GM21717 (cell line): ENCODE measurements around the gene GABRR3.

Experiments used
- ATAC-seq: cut with Tn5 transposase; IDR thresholded peaks from one replicate; pipeline ENCODE4 v1.9.1; 2021; ENCODE audit warnings: mild to moderate bottlenecking, moderate library complexity; ENCODE audit not compliant: unreplicated experiment

GABRR3 gene

DNA sequence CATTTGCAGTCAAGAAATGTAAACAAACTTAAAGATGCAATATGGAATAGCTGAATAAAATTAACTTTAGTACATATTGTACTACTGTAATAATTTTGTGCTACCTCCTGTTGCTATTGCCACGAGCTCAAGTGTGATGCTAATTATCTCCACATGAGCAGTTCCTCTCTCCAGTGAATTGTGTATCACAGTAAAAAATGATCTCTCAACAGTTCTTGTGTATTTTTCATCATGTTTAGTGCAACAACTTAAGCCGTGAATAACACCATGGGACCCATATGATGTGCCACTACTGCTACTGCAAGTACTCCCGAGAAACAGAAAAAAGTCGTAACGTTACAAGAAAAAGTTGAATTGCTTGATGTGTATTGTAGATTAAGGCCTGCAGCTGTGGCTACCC is 75.2 kb downstream of the GABRR3 start:
- no peak for ATAC-seq

GRCh38 chr3:97958796-97959195 is 76.3 kb downstream of the GABRR3 start:
- no peak for ATAC-seq

- no peak for ATAC-seq
Measured at GRCh38 chr3:97958396-97958795, 76.7 kb downstream of the GABRR3 start.

DNA sequence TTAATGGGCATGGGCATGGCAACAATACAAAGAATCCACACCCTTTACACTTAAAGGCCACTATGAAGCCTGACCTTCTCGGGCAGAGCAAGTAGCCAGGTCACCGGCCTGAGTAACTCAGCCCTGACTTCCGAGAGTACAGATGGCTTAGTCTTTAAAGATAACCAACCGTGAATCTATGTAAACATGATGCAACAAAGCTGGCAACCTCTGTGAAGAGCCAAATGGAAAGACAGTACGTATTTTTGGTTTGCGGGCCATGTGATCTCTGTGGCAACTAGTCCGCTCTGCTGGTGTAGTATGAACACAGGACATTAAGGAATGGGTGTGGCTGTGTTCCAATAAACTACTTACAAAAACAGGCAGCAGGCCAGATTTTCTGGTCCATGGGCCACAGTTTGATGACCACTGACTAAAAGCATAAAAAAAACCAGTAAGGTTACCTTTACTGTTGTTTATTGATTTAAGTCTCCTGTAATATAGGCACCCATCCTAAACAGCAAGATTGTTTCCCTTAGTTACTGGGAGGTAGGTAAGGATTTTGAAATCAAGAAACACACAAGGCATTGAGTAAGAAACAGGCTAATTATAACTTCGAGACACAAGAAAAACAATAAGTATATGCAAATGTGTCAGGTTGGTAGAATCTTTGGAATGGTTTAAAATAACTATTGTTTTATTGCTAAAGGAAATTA is 77.4 kb downstream of the GABRR3 start:
- ATAC-seq, result no peak

- ATAC-seq, result no peak
Measured at GRCh38 chr3:97956051-97956450, 79.1 kb downstream of the GABRR3 start.

DNA sequence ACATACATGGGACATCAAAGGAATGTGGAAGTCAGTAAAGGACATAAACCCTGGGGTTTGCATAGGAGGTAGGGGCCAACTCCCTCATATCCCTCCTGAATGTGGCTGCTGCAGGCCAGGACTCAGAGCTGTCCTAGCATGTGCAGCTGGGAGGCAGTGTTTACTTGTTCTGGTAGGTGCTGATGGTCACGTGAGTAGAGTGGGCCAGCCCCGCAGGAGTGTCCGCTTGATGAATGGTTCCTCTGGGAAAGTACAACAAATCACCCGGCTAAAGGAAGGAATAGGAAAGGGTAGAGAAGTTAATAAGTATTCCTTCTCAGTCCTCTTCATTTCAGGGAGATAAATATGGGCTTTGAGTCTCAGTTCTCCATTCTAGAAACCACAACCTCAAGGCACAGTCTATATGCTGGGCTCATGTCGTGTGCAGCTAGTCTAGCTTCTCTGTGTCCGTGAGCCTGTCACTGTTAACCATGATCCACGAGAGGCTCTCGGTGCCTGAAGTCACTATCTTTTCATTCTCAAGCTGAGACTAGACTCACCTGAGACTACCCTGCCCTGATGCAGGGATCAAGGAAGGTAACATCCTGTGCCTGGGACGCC is 80.8 kb downstream of the GABRR3 start:
- peak; percentile 59 for ATAC-seq

- ATAC-seq, result no peak
Measured at GRCh38 chr3:97952872-97953271, 82.2 kb downstream of the GABRR3 start.

GRCh38 chr3:97952280-97952679 is 82.8 kb downstream of the GABRR3 start:
- ATAC-seq, result no peak

GRCh38 chr3:97950360-97950759 is 84.8 kb downstream of the GABRR3 start:
- ATAC-seq, result no peak

DNA sequence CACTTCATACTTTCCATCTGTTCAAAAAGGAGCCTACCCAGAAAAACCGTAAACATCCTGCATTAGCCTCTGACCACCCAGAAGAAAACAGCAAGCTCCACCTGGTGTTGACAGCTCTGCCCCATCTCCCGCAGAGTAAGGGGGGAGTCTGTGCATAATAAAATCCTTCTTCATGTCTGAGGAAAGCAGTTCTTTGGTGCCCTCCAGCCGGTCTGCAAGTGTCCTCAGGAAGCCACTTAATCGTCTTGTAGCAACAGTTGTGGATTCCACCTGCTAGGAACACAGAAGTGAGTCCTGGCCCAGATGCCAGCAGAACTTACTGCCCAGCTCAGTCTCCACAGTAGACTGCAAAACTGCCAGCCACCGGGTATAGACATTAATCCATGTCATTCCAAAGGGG is 85.4 kb downstream of the GABRR3 start:
- no peak for ATAC-seq

GRCh38 chr3:97949110-97949485 is 86.0 kb downstream of the GABRR3 start:
- ATAC-seq, result no peak

DNA sequence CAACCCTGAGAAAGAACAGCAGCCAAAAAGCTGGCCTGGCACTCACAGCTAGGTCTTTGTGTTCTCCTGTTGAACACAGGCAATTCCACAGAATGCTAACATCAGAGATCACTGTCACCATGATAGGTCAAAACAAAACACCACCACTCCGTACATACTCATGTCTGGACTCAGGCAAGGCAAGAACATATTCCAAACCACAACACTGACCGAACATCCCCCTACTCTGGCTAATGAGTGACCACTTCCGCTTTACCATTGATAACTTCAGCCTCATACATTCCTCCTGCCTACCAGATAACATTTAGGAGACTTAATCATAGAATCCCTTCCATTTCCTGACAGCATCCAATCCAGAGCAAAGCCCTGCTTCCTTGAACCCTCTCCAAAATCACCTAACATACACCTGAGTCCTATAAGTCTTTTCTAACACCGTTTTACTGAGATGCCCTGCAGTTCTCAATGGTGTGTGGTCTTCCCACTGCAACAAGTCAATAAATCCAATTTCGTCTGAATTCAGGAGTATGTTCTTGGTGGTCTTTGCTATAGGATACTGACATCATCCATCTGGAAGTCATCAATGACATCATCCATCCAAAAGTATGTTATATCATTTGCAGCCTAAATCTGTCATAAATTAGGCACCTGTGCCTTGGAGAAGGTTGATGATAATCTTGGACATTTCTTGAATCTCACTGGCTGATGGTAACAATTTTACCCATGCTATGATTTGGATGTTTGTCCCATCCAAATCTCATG is 86.6 kb downstream of the GABRR3 start:
- ATAC-seq, result no peak

- ATAC-seq, result no peak
Measured at GRCh38 chr3:97942801-97943546, 92.1 kb downstream of the GABRR3 start.

DNA sequence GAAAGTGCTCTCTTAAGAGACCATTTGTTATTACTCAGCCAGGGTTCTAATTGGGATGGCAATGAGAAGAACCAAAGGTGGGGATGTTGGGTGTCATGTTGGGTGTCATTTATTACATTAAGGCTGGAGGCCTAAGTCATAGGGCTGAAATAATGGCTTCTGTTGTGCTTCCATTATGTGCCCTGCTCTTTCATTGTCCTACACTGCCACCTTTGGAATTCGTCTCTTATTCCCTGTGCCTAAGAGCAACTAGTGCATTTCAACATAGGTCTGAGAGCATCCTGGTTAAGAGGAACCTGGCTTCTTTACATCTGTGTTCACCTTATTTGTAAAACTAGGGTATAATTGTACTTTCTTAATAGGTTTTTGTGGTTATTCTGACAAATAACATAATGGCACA is 95.1 kb downstream of the GABRR3 start:
- no peak for ATAC-seq

DNA sequence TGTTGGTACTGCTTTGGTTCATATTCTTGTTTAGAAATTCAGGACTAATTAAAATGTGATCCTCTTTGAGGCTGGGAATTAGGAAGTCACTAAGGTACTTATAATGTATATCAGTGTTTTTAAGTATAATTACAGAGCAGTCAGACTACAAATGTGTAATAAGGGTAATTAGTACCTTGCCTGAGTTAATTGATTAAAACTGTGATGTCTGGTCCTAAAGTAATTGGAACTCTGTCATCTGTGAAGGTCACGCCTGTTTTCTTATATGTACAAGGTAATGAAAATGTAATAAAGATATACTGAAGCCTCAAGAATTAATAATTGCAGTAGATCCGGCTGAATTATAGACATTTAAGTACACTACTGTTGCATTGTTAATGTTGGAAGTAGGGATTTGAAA is 95.7 kb downstream of the GABRR3 start:
- no peak for ATAC-seq

GRCh38 chr3:97938444-97938843 is 96.7 kb downstream of the GABRR3 start:
- ATAC-seq, result no peak

DNA sequence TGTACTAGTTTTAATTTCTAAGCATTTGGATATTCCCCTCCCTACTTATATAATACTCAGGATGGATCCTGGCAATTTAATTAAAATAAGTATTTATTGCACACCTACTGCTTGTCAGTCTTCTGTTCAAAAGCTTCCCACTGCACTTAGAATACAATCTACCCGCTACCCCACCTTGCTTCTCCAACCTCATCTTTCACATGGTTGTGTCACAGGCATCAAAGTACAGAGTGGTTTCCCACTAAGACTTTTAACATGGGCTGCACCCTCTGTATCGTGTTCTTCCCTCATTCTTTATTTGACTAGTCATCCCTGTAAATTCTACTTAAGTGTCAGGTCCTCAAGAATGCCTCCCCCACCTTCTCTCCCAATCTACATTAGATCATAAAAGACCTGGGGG is 97.9 kb downstream of the GABRR3 start:
- ATAC-seq, result no peak

GRCh38 chr3:97935842-97936241 is 99.3 kb downstream of the GABRR3 start:
- ATAC-seq, result no peak
